ENCODE data around the gene KLHL10. TPM values are rescaled to one million over a fixed set of nuclear protein-coding genes. Genes with fewer than 3 reads are reported as not detected.
"Not testable (repeated sequence)": the region's sequence is repeated elsewhere in the genome, so short reads cannot be mapped to it uniquely, and the experiment has no call there.

KLHL10 gene
- polyA plus RNA-seq, 1 experiment = 0.06 TPM

DNA sequence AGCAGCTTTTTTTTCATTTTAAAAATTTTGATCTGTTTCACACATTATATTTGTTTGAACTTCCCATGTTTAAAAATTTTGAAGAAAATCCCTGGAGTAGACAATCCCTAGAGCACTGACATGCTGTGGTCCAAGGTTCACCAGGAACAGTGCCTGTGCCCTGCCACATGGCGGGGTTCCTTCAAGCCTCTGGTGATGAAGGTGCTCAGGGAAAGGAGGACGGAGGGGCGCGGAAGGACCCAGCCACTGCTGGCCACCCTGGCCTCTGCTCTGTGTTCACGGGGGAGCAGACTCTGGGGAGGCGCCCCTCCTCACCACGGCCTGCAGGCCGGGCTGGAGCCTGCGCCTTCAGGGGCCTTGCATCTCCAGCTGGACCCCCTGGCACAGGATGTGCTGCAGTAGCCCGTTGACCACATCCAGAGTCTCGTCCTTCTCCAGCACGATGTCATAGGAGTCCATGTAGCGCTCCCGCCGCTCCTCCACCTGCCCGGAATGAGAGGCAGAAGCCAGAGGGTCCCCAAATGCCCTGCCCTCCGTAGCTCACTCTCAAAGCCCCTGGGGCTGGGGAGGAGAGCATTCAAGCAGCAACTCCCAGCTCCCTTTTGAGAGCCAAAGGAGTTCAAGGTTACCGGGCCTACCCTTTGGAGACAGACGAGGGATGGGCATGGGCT lies 12.3 kb upstream of the KLHL10 start:
- H3K27me3 ChIP-seq (ENCODE audit: control insufficient read depth, insufficient read depth, low read length) = no peaks in the 10 kb centered on the region
- ChIA-PET CTCF (no interaction called here), POLR2A (no interaction called here)
- no peaks in the 10 kb centered on the region for H3K9me3 ChIP-seq (ENCODE audit: control insufficient read depth, insufficient read depth, low read length)
- H3K27ac ChIP-seq (ENCODE audit: low read depth, low read length) = no peak overlapping the region
- H3K4me3 ChIP-seq (ENCODE audit: low read depth, low read length) = no peak overlapping the region
- no peak for DNase-seq (ENCODE audit: low read depth, low spot score)
- TF ChIP-seq CTCF (IDR thresholded peaks at IDR 0.05; ENCODE audit: low read depth, low read length) = no peak

- H3K27me3 ChIP-seq (ENCODE audit: control insufficient read depth, insufficient read depth, low read length); H3K9me3 ChIP-seq (ENCODE audit: control insufficient read depth, insufficient read depth, low read length); POLR2A ChIA-PET; DNase-seq (ENCODE audit: low read depth, low spot score); H3K4me3 ChIP-seq (ENCODE audit: low read depth, low read length); H3K27ac ChIP-seq (ENCODE audit: low read depth, low read length): not testable (repeated sequence)
- CTCF ChIA-PET = interaction anchor here (0.9 kb wide), 1 partner anchor 133 kb away, joined by 4 read pairs; no protein-coding TSS in a partner anchor
Measured at GRCh38 chr17:41829961-41830360, 7.7 kb upstream of the KLHL10 start.

DNA sequence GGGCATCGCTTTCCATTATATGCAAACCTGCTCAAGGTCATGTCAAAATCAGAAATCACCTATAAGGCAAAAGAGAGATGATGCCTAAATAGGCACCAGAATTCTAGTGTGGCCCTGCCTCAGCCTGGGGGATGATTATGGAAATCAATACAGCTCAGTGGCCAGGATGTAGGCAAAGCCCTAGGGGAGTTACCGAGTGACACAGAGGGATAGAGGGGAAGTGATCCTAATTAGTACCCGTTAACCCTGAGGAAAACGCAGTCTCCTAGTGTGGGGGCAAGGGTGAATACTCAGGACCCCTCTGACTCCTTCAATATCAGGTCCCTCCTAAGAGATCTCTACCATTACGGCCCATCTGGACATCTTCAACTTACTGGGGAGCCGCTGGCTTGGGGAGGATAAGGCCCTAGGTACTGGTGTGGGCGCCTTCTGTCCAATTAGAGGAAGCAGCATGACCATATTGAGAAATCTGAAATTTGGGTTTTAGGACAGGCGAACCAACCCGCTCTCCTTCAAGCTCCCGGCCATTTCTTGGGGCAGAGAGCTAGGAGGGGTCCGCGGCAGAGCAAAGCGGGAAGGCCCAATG lies 2.3 kb upstream of the KLHL10 start:
- ChIA-PET CTCF (no interaction called here), POLR2A (interaction anchor here (0.8 kb wide), 1 partner anchor 30 kb away, joined by 3 read pairs; the partner anchor contains the start of gene KLHL11)
- Histone ChIP-seq H3K27ac (ENCODE audit: low read depth, low read length) (no peak overlapping the region), H3K9me3 (ENCODE audit: control insufficient read depth, insufficient read depth, low read length) (no peaks in the 10 kb centered on the region), H3K27me3 (ENCODE audit: control insufficient read depth, insufficient read depth, low read length) (no peaks in the 10 kb centered on the region), H3K4me3 (ENCODE audit: low read depth, low read length) (peak overlapping the region; percentile 79)
- no peak for TF ChIP-seq CTCF (IDR thresholded peaks at IDR 0.05; ENCODE audit: low read depth, low read length)
- no peak for DNase-seq (ENCODE audit: low read depth, low spot score)

DNA sequence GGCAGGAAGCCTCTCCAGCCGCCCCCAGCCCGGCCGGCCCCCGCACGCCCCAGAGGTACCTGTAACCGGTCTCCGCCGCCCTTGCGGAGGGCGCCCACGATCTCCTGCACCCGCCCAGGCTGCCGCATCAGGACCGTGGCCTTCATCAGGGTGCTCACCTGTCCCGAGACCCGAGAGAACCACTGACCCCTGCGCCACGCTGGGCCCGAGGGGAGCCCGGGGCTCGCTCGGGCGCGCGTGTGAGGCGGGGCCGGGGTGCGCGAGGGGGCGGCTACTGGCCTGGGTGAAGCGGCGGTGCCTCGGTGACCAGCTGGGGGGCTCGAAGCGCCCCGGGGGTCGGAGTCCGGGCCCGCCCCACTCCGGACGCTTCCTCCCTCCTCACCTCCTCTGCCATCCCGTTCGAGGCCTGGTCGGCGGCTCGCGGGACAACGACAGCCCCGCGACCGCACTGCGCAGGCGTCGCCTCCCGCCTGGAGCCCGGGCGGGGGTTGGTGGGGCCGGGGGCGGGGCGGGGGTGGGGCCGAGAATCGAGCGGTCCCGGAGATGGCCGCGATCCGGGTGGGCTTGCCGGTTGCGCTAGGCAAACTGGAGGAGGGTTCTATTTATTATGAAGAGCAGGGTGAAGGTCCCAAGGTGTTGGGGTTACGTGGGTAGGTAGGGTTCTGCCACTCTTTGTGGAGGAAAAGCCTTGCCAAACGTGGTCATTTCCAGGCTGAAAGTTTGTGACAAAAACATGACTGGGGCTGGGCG lies 1.6 kb upstream of the KLHL10 start, which contains the start of gene NT5C3B:
Gene NT5C3B (minus strand): TSS at position 433 of the 750 bp plus-strand sequence. CDS start 39 bp downstream, at position 394.
- H3K27ac ChIP-seq (ENCODE audit: low read depth, low read length) = no peak within 1 kb of the TSS
- H3K27me3 ChIP-seq (ENCODE audit: control insufficient read depth, insufficient read depth, low read length) = no peaks in the 10 kb centered on the region
- POLR2A ChIA-PET = no interaction called here
- H3K9me3 ChIP-seq (ENCODE audit: control insufficient read depth, insufficient read depth, low read length) = no peaks in the 10 kb centered on the region
- CTCF ChIA-PET = no interaction called here
- H3K4me3 ChIP-seq (ENCODE audit: low read depth, low read length) = peak within 1 kb of the TSS; percentile 79
- TF ChIP-seq CTCF (IDR thresholded peaks at IDR 0.05; ENCODE audit: low read depth, low read length) = no peak
- DNase-seq (ENCODE audit: low read depth, low spot score) = no peak

DNA sequence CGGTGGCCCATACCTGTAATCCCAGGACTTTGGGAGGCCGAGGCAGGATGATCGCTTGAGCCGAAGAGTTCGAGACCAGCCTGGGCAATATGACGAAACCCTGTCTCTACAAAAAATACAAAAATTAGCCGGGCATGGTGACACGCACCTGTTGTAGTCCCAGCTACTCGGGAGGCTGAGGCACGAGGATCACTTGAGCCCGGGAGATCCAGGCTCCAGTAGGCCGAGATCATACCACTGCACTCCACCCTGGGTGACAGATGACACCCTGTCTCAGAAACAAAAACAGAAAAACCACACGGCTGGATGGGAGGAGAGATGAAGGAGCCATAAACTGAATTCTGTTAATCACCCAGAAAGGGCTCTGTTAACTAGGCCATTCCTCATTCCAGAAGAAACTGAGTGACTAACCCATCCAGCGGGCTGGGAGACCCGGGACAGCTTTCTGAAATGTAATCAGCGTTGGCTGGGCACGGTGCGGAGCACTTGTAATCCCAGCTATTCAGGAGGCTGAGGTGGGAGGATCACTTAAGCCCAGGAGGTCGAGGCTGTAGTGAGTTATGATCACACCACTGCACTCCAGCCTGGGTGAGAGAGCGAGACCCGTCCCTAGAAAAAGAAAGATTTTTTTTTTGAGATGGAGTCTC lies 952 bp upstream of the KLHL10 start:
- no peak for TF ChIP-seq CTCF (IDR thresholded peaks at IDR 0.05; ENCODE audit: low read depth, low read length)
- Histone ChIP-seq H3K27me3 (ENCODE audit: control insufficient read depth, insufficient read depth, low read length) (no peaks in the 10 kb centered on the region), H3K27ac (ENCODE audit: low read depth, low read length) (no peak overlapping the region), H3K9me3 (ENCODE audit: control insufficient read depth, insufficient read depth, low read length) (no peaks in the 10 kb centered on the region), H3K4me3 (ENCODE audit: low read depth, low read length) (peak overlapping the region; percentile 79)
- CTCF ChIA-PET = interaction anchor here (0.8 kb wide), 1 partner anchor 8 kb away, joined by 3 read pairs; no protein-coding TSS in a partner anchor
- POLR2A ChIA-PET = no interaction called here
- no peak for DNase-seq (ENCODE audit: low read depth, low spot score)

GRCh38 chr17:41839448-41839847 lies 1.8 kb downstream of the KLHL10 start:
- H3K9me3 ChIP-seq (ENCODE audit: control insufficient read depth, insufficient read depth, low read length); H3K4me3 ChIP-seq (ENCODE audit: low read depth, low read length); H3K27me3 ChIP-seq (ENCODE audit: control insufficient read depth, insufficient read depth, low read length); CTCF ChIA-PET; H3K27ac ChIP-seq (ENCODE audit: low read depth, low read length); DNase-seq (ENCODE audit: low read depth, low spot score); POLR2A ChIA-PET: not testable (repeated sequence)

GRCh38 chr17:41840781-41841180 lies 3.2 kb downstream of the KLHL10 start:
- CTCF ChIA-PET; H3K9me3 ChIP-seq (ENCODE audit: control insufficient read depth, insufficient read depth, low read length); H3K27ac ChIP-seq (ENCODE audit: low read depth, low read length); DNase-seq (ENCODE audit: low read depth, low spot score); H3K27me3 ChIP-seq (ENCODE audit: control insufficient read depth, insufficient read depth, low read length); H3K4me3 ChIP-seq (ENCODE audit: low read depth, low read length): not testable (repeated sequence)
- POLR2A ChIA-PET = interaction anchor here (0.7 kb wide), 1 partner anchor 67 kb away, joined by 3 read pairs; no protein-coding TSS in a partner anchor
